ENCODE measurements around the gene SUSD1.

DNA sequence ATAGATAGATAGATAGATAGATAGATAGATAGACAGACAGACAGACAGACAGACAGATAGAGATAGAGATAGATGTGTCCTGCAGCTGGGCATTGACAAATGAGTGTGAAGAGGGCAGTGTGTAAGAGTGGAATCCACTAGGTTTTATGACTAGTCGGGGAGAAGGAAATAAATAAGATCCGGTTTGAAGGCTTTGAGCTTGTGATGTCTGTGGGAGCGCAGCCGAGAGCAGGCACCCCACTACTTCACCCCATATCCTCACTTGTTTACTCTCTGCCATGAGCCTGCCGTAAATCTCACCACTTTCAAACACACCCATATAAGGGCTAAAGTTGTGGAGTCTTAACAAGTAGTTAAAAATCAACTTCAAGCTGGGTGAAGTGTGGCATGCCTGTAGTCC, 1.4 kb upstream of the SUSD1 start:
- TF ChIP-seq, protein P1, sequence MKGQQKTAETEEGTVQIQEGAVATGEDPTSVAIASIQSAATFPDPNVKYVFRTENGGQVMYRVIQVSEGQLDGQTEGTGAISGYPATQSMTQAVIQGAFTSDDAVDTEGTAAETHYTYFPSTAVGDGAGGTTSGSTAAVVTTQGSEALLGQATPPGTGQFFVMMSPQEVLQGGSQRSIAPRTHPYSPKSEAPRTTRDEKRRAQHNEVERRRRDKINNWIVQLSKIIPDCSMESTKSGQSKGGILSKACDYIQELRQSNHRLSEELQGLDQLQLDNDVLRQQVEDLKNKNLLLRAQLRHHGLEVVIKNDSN (IDR thresholded peaks at IDR 0.05; ENCODE audit: borderline replicate concordance, low read depth) = no peak
- TF ChIP-seq GABPA (IDR thresholded peaks at IDR 0.05; ENCODE audit: low read depth) = no peak
- TF ChIP-seq CTCF (IDR thresholded peaks at IDR 0.05) = no peak
- no peak for TF ChIP-seq NFIC (IDR thresholded peaks at IDR 0.05; ENCODE audit: borderline replicate concordance)
- no peak for TF ChIP-seq RXRA (IDR thresholded peaks at IDR 0.05; ENCODE audit: borderline replicate concordance, low read depth)
- no peak for TF ChIP-seq ZBTB33 (IDR thresholded peaks at IDR 0.05; ENCODE audit: borderline replicate concordance, low read depth)
- TF ChIP-seq POLR2AphosphoS5 (IDR thresholded peaks at IDR 0.05; ENCODE audit: low read depth, low read length) = no peak
- TF ChIP-seq EZH2phosphoT487 (IDR thresholded peaks at IDR 0.05; ENCODE audit: borderline replicate concordance, low read depth) = no peak
- TF ChIP-seq MEF2A (IDR thresholded peaks at IDR 0.05; ENCODE audit: borderline replicate concordance, low read depth) = no peak
- TF ChIP-seq CHD2 (IDR thresholded peaks at IDR 0.05; ENCODE audit: low read length, partially characterized antibody) = no peak
- TF ChIP-seq YY1 (IDR thresholded peaks at IDR 0.05; ENCODE audit: low read depth) = no peak
- TF ChIP-seq, protein P2, sequence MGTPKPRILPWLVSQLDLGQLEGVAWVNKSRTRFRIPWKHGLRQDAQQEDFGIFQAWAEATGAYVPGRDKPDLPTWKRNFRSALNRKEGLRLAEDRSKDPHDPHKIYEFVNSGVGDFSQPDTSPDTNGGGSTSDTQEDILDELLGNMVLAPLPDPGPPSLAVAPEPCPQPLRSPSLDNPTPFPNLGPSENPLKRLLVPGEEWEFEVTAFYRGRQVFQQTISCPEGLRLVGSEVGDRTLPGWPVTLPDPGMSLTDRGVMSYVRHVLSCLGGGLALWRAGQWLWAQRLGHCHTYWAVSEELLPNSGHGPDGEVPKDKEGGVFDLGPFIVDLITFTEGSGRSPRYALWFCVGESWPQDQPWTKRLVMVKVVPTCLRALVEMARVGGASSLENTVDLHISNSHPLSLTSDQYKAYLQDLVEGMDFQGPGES (IDR thresholded peaks at IDR 0.05; ENCODE audit: low read depth, low read length) = no peak
- no peak for TF ChIP-seq TEAD4 (IDR thresholded peaks at IDR 0.05; ENCODE audit: borderline replicate concordance, insufficient read depth)
- no peak for TF ChIP-seq TCF12 (IDR thresholded peaks at IDR 0.05)

Measured in SK-N-SH (cell line).